Fibroblast of the aortic adventitia (primary cell): Measurements from ENCODE around the gene FRAT2. TPM values are rescaled to one million over a fixed set of nuclear protein-coding genes. Genes with fewer than 3 reads are reported as not detected.
A peak's percentile ranks its signal among the peaks of the same experiment; 100 is the strongest.

ENCODE experiments used
- DNase-seq: peaks from one replicate; pipeline ENCODE4 v3.0.0-alpha.2; 2010; ENCODE audit warnings: low read depth
- H3K4me3 ChIP-seq: 2 replicates; pipeline ENCODE4 v1.5.1; 2011; ENCODE audit warnings: low read depth, mild to moderate bottlenecking, control low read depth, low read length, moderate library complexity
- CTCF ChIP-seq: IDR thresholded peaks from 2 replicates; pipeline ENCODE4 v1.5.1; 2011; ENCODE audit warnings: mild to moderate bottlenecking, low read length, control low read depth, inconsistent platforms; ENCODE audit not compliant: insufficient read depth
- total RNA-seq: library from RNA; depleted of rRNA; stranded (reverse); fragments of >200 nt; gene quantifications from 2 replicates; pipeline ENCODE4 v1.2.3, GENCODE V29; 2012; ENCODE audit warnings: low replicate concordance

The FRAT2 gene
- 5.2 and 6.8 TPM in 2 replicates for total RNA-seq

GRCh38 chr10:97334370-97335175, at the start of gene FRAT2:
Gene FRAT2 (minus strand): TSS chr10:97334729. CDS start chr10:97334572, 157 bp downstream.
- DNase-seq = peak; percentile 91
- peak within 1 kb of the TSS; percentile 78 for H3K4me3 ChIP-seq
- no peak for TF ChIP-seq CTCF

- no peak overlapping the region for H3K4me3 ChIP-seq
- no peak for DNase-seq
- no peak for TF ChIP-seq CTCF
These were observed 49.6 kb upstream of the FRAT2 start for GRCh38 chr10:97384156-97384555.

GRCh38 chr10:97383159-97383558, 48.6 kb upstream of the FRAT2 start:
- DNase-seq = no peak
- H3K4me3 ChIP-seq = no peak overlapping the region
- TF ChIP-seq CTCF = no peak

GRCh38 chr10:97381626-97382025, 47.1 kb upstream of the FRAT2 start:
- no peak for DNase-seq
- H3K4me3 ChIP-seq = no peak overlapping the region
- TF ChIP-seq CTCF = no peak

GRCh38 chr10:97380516-97380915, 46.0 kb upstream of the FRAT2 start:
- TF ChIP-seq CTCF = no peak
- no peak for DNase-seq
- no peak overlapping the region for H3K4me3 ChIP-seq

GRCh38 chr10:97378933-97379921, 44.7 kb upstream of the FRAT2 start:
- no peak for DNase-seq
- H3K4me3 ChIP-seq = no peak overlapping the region
- TF ChIP-seq CTCF = no peak
